Breast epithelium (tissue), 4 donors: ENCODE data around the gene GPR68. TPM values are rescaled to one million over a fixed set of nuclear protein-coding genes. Genes with fewer than 3 reads are reported as not detected.
"Not testable (repeated sequence)": the region's sequence is repeated elsewhere in the genome, so short reads cannot be mapped to it uniquely, and the experiment has no call there.

Source experiments
- DNase-seq, 2 donors: peaks; one replicate each; pipeline ENCODE4 v3.0.0-alpha.2; 2019; ENCODE audit warnings: low spot score in 2 of 2
- H3K27ac ChIP-seq, 2 donors: fragments of 200-600 bp; sonication (generic) in 1 of 2; one replicate each; pipeline ENCODE4 v1.5.1; 2016 to 2019; ENCODE audit warnings: mild to moderate bottlenecking in 1 of 2
- H3K27me3 ChIP-seq, 2 donors: fragments of 200-600 bp; sonication (generic) in 1 of 2; one replicate each; pipeline versions ENCODE4 v1.5.1 to v1.6.0; 2017 to 2019; ENCODE audit warnings: control low read depth in 1 of 2, mild to moderate bottlenecking in 1 of 2
- H3K36me3 ChIP-seq: fragments of 200-600 bp; one replicate; pipeline ENCODE4 v1.5.1; 2019
- H3K4me1 ChIP-seq, 2 donors: fragments of 200-600 bp; sonication (generic); one replicate each; pipeline ENCODE4 v1.5.1; 2016 to 2019; ENCODE audit warnings: control low read depth in 1 of 2
- H3K4me3 ChIP-seq, 3 donors: fragments of 200-600 bp; sonication (generic); 1 replicate in 2 of 3; 2 replicates in 1 of 3; pipeline ENCODE4 v1.5.1; 2016 to 2019; ENCODE audit warnings: mild to moderate bottlenecking in 3 of 3, moderate library complexity in 2 of 3
- H3K9me3 ChIP-seq, 2 donors: fragments of 200-600 bp; sonication (generic) in 1 of 2; one replicate each; pipeline ENCODE4 v1.5.1; 2016 to 2019; ENCODE audit warnings: control low read depth in 1 of 2
- POLR2A ChIP-seq: fragments of 450-650 bp; IDR thresholded peaks from one replicate; pipeline ENCODE4 v1.6.1; 2016; ENCODE audit warnings: antibody characterized with exemption, mild to moderate bottlenecking, moderate library complexity
- POLR2AphosphoS5 ChIP-seq, 3 donors: sonication (generic); formaldehyde crosslinking; IDR thresholded peaks; one replicate each; pipeline ENCODE4 v1.6.1; 2017; ENCODE audit warnings: antibody characterized with exemption in 3 of 3
- intact Hi-C: fragments of 100-400 bp; cut with DNase I; formaldehyde crosslinking; loops from one replicate; pipeline ENCODE4 v1.15.1; 2023; ENCODE audit warnings: low total_unique reads
- total RNA-seq, 3 donors: library from RNA; depleted of rRNA; stranded (reverse); fragments of >200 nt; gene quantifications; one replicate each; pipeline ENCODE4 v1.1.0, GENCODE V29; 2016
- TF ChIP-seq, protein P1 (sequence below), 3 donors: fragments of 450-650 bp; IDR thresholded peaks; one replicate each; pipeline ENCODE4 v1.5.1; 2016 to 2017; ENCODE audit warnings: antibody characterized with exemption in 3 of 3, mild to moderate bottlenecking in 3 of 3, moderate library complexity in 3 of 3

Gene GPR68
- total RNA-seq, 3 donors from 2014 or later: 0.32 to 0.66 (median 0.59) TPM

GRCh38 chr14:91205459-91205858 lies 39.0 kb downstream of the GPR68 start:
- TF ChIP-seq, protein P1, sequence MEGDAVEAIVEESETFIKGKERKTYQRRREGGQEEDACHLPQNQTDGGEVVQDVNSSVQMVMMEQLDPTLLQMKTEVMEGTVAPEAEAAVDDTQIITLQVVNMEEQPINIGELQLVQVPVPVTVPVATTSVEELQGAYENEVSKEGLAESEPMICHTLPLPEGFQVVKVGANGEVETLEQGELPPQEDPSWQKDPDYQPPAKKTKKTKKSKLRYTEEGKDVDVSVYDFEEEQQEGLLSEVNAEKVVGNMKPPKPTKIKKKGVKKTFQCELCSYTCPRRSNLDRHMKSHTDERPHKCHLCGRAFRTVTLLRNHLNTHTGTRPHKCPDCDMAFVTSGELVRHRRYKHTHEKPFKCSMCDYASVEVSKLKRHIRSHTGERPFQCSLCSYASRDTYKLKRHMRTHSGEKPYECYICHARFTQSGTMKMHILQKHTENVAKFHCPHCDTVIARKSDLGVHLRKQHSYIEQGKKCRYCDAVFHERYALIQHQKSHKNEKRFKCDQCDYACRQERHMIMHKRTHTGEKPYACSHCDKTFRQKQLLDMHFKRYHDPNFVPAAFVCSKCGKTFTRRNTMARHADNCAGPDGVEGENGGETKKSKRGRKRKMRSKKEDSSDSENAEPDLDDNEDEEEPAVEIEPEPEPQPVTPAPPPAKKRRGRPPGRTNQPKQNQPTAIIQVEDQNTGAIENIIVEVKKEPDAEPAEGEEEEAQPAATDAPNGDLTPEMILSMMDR (IDR thresholded peaks at IDR 0.05): no peak
- TF ChIP-seq POLR2A (no peak), POLR2AphosphoS5 (IDR thresholded peaks at IDR 0.05) (no peak)
- DNase-seq: no peak
- no peaks in the 10 kb centered on the region for H3K4me1 ChIP-seq
- no peaks in the 10 kb centered on the region for H3K9me3 ChIP-seq
- H3K27ac ChIP-seq: no peak overlapping the region
- intact Hi-C loops: loop anchor here (1.0 kb wide), 1 partner anchor 21 kb away; no protein-coding TSS in a partner anchor
- H3K4me3 ChIP-seq: no peak overlapping the region
- no peaks in the 10 kb centered on the region for H3K27me3 ChIP-seq
- H3K36me3 ChIP-seq: no peaks in the 10 kb centered on the region

DNA sequence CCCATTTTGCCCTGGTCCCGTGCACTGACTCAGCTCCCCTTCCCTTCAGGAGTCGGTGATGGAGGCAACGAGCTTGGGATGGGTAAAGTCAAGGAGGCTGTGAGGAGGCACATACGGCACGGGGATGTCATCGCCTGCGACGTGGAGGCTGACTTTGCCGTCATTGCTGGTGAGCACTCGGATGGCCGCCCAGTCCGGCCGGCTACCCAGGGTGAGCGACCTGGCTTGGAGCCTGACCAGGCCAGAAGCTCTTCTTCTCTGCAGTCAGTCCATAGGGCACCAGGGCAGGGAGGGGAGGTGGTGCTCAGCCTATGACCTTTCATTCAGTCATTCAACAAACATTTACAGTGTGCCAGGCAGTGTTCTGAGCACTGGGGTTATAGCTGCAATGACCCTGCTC lies 39.8 kb downstream of the GPR68 start:
- intact Hi-C loops: loop anchor here (1.0 kb wide), 1 partner anchor 20 kb away; no protein-coding TSS in a partner anchor
- no peaks in the 10 kb centered on the region for H3K9me3 ChIP-seq
- H3K4me1 ChIP-seq: no peaks in the 10 kb centered on the region
- H3K27me3 ChIP-seq: no peaks in the 10 kb centered on the region
- H3K4me3 ChIP-seq: no peak overlapping the region
- H3K27ac ChIP-seq: no peak overlapping the region
- no peak for DNase-seq
- H3K36me3 ChIP-seq: peaks cover 2% of the 10 kb centered on the region
- TF ChIP-seq, protein P1 (IDR thresholded peaks at IDR 0.05): no peak
- TF ChIP-seq POLR2AphosphoS5 (IDR thresholded peaks at IDR 0.05) (no peak), POLR2A (no peak)

DNA sequence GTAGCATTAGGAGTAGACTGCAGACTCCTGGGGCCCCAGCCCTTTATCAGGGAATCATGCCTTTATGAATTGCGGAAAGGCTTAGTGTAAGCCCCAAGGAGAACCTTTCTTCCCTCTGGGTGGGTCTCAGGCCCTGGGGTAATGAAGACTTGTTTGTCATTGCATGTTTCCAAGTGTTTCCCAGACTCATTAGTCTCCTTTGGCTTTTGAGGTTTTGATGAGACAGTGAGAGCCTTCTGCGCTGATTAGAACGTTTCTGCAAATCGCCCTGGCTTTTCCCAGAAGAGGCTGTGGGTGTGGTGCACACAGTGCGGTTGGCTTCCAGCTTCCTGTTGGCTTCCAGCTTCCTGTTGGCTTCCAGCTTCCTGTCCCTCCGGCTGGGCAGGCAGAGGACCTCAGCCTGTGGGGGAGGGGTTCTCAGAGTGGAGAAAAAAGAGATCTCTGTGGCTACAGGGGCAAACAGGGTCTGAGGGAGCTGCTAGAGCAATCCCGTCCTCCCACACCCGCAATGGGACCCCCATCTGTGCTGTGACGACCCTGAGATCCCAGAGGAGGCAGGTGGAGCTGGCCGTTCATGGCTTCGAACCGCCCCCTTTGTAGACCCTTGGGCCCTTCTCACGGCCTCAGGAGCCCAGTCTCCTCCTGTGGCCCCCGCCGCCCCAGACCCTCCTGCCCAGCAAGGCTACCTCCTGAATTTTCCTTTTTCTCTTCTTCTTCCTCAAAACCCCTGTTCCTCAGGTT lies 42.1 kb downstream of the GPR68 start:
- Histone ChIP-seq H3K27me3 (no peaks in the 10 kb centered on the region), H3K9me3 (no peaks in the 10 kb centered on the region), H3K4me3 (no peak overlapping the region), H3K27ac (peak overlapping the region in 1 of 2 donors; percentile 61), H3K4me1 (no peaks in the 10 kb centered on the region), H3K36me3 (peaks cover 5% of the 10 kb centered on the region)
- no peak for TF ChIP-seq POLR2A
- no peak for TF ChIP-seq POLR2AphosphoS5 (IDR thresholded peaks at IDR 0.05)
- TF ChIP-seq, protein P1 (IDR thresholded peaks at IDR 0.05): no peak
- DNase-seq: no peak
- intact Hi-C loops: no loop called here

- H3K27me3 ChIP-seq, H3K27ac ChIP-seq, intact Hi-C loops, H3K36me3 ChIP-seq, H3K4me1 ChIP-seq, DNase-seq, H3K4me3 ChIP-seq, H3K9me3 ChIP-seq: not testable (repeated sequence)
These were observed 43.7 kb downstream of the GPR68 start for GRCh38 chr14:91200802-91201201.

DNA sequence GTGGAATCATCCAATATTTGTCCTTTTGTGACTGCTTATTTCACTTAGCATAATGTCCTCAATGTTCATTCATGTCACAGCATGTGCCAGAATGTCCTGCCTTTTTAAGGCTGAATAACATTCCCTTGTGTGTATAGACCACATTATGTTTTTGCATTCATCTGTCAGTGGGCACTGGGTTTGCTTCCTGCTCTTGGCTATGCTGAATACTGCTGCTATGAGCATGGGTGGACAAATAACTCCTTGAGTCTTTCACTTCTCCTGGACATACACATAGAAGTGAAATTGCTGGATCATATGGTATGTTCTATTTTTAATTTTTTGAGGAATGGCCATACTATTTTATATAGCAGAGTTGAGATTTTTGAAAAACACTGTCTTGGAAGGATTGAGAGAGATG lies 46.9 kb downstream of the GPR68 start:
- no peak overlapping the region for H3K4me3 ChIP-seq
- no peaks in the 10 kb centered on the region for H3K4me1 ChIP-seq
- H3K27ac ChIP-seq: no peak overlapping the region
- no peak for DNase-seq
- no peaks in the 10 kb centered on the region for H3K27me3 ChIP-seq
- H3K36me3 ChIP-seq: peaks cover 5% of the 10 kb centered on the region
- intact Hi-C loops: no loop called here
- no peak for TF ChIP-seq POLR2AphosphoS5 (IDR thresholded peaks at IDR 0.05)
- no peak for TF ChIP-seq POLR2A
- TF ChIP-seq, protein P1 (IDR thresholded peaks at IDR 0.05): no peak
- H3K9me3 ChIP-seq: no peaks in the 10 kb centered on the region
